ENCODE results near the gene SLC25A47. TPM values are rescaled to one million over a fixed set of nuclear protein-coding genes. Genes with fewer than 3 reads are reported as not detected.

Gene SLC25A47
- total and polyA plus RNA-seq, 2 donors (not counting 1 experiment from before 2014, with no cell fraction given), result under 0.01 TPM; not detected in 1

DNA sequence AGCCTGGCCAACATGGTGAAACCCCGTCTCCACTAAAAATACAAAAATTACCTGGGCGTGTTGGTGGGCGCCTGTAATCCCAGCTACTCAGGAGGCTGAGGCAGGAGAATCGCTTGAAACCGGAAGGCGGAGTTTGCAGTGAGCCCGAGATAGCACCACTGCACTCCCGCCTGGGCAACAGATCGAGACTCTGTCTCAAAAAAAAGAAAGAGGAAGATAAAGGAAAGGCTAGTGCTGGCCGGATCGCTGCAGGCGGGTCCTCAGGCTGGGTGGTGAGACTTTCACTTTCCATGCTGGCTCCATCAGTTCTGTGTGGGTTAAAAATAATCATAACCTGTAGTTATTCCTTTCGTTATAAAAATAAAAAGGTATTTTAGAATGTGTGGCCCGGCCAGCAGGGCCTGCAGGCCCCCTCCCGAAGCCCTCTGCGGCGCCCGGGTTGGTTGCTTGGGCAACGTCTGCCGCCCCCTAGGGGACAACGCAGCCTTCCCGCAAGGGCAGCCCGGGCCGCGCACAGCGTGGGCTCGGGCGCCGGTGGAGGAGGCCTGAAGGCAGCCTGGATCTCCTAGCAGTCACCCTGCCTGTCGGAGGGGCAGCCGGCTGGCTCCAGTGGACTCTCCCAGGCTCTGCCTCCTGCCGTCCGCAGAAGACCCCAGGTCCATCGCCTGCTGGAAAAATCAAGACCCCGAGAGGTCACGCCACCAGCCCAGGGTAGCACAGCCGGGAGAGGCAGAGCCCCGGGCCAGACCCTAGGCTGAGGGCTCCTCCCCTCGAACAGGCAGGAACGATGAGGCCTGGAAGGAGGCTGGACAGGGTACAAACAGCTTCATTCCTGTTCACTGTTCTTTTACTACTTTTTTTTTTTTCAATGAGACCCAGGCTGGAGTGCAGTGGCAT lies 5.0 kb upstream of the SLC25A47 start:
- H3K79me2 ChIP-seq (ENCODE audit: control insufficient read depth, insufficient read depth, low read length), result no peaks in the 10 kb centered on the region
- TF ChIP-seq EZH2 (IDR thresholded peaks at IDR 0.05; ENCODE audit: low read length, missing control alignments), result no peak
- TF ChIP-seq, protein P1, sequence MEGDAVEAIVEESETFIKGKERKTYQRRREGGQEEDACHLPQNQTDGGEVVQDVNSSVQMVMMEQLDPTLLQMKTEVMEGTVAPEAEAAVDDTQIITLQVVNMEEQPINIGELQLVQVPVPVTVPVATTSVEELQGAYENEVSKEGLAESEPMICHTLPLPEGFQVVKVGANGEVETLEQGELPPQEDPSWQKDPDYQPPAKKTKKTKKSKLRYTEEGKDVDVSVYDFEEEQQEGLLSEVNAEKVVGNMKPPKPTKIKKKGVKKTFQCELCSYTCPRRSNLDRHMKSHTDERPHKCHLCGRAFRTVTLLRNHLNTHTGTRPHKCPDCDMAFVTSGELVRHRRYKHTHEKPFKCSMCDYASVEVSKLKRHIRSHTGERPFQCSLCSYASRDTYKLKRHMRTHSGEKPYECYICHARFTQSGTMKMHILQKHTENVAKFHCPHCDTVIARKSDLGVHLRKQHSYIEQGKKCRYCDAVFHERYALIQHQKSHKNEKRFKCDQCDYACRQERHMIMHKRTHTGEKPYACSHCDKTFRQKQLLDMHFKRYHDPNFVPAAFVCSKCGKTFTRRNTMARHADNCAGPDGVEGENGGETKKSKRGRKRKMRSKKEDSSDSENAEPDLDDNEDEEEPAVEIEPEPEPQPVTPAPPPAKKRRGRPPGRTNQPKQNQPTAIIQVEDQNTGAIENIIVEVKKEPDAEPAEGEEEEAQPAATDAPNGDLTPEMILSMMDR (conservative IDR thresholded peaks at IDR 0.05 in 1 of 2, IDR thresholded peaks at IDR 0.05 in 1 of 2; ENCODE audit: low read depth in 1 of 2, low read length in 2 of 2), result peak; percentile 56 to 78
- no peaks in the 10 kb centered on the region for H3K4me1 ChIP-seq (ENCODE audit: control insufficient read depth, extremely low read depth, insufficient read depth, low read length)
- no peaks in the 10 kb centered on the region for H3K27me3 ChIP-seq (ENCODE audit: control insufficient read depth, insufficient read depth, low read length)
- H3K9me3 ChIP-seq (ENCODE audit: control insufficient read depth, insufficient read depth, low read depth, low read length), result no peaks in the 10 kb centered on the region
- no peak overlapping the region for H3K27ac ChIP-seq (ENCODE audit: insufficient read depth, low read length)
- H4K20me1 ChIP-seq (ENCODE audit: control insufficient read depth, extremely low read depth, insufficient read depth, low read length), result no peaks in the 10 kb centered on the region
- H2AFZ ChIP-seq (ENCODE audit: low read length), result peak overlapping the region; percentile 53
- H3K4me2 ChIP-seq (ENCODE audit: extremely low read depth, insufficient read depth, low read length), result no peak overlapping the region
- peak; percentile 46 for DNase-seq (ENCODE audit: low read depth in 2 of 2)
- H3K9ac ChIP-seq (ENCODE audit: insufficient read depth, low read length), result no peak overlapping the region
- peak overlapping the region in 1 of 4 experiments; percentile 28 for H3K4me3 ChIP-seq (replicated peaks in 1 of 4; ENCODE audit: control extremely low read depth in 1 of 4, insufficient read depth in 1 of 4, low read depth in 3 of 4, low read length in 4 of 4)
- H3K36me3 ChIP-seq (ENCODE audit: control insufficient read depth, insufficient read depth, low read length), result no peaks in the 10 kb centered on the region

DNA sequence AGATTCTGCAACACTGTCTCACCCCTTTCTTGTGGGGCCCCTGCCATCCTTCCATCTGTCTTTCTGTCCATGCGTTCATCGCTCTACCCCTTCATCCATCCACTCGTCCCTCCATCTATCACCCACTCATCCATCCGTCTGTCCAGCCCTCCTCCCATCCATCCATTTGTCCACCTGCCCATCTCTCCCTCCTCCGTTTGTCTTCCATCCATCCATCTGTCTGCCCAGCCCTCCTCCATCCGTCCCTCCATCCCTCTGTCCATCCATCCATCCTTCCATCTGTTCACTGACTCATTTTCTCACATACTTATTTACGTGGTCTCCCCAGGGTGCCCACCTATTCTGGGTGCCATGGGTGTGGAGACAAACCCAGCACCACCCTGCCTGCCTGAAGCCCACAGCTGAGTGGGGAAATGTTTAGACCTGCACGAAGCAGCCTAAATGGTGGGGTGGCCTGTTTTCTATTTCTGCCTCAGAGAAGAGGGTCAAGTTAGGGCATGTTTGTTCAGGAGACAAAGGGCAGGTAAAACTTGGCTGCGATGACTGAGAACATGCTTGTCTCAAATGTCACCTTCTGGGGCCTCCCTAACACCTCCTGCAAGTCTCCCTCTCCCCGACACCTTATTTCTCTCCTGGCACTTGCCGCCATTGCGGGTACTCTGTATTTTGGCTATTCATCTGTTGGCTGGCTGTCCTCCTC lies 2.8 kb upstream of the SLC25A47 start:
- no peaks in the 10 kb centered on the region for H3K79me2 ChIP-seq (ENCODE audit: control insufficient read depth, insufficient read depth, low read length)
- H3K27ac ChIP-seq (ENCODE audit: insufficient read depth, low read length), result no peak overlapping the region
- DNase-seq (ENCODE audit: low read depth in 2 of 2), result no peak
- no peak overlapping the region for H3K4me3 ChIP-seq (replicated peaks in 1 of 4; ENCODE audit: control extremely low read depth in 1 of 4, insufficient read depth in 1 of 4, low read depth in 3 of 4, low read length in 4 of 4)
- H3K4me1 ChIP-seq (ENCODE audit: control insufficient read depth, extremely low read depth, insufficient read depth, low read length), result no peaks in the 10 kb centered on the region
- no peaks in the 10 kb centered on the region for H3K27me3 ChIP-seq (ENCODE audit: control insufficient read depth, insufficient read depth, low read length)
- H2AFZ ChIP-seq (ENCODE audit: low read length), result no peak overlapping the region
- no peak overlapping the region for H3K9ac ChIP-seq (ENCODE audit: insufficient read depth, low read length)
- no peaks in the 10 kb centered on the region for H3K36me3 ChIP-seq (ENCODE audit: control insufficient read depth, insufficient read depth, low read length)
- no peaks in the 10 kb centered on the region for H3K9me3 ChIP-seq (ENCODE audit: control insufficient read depth, insufficient read depth, low read depth, low read length)
- no peak overlapping the region for H3K4me2 ChIP-seq (ENCODE audit: extremely low read depth, insufficient read depth, low read length)
- no peak for TF ChIP-seq EZH2 (IDR thresholded peaks at IDR 0.05; ENCODE audit: low read length, missing control alignments)
- TF ChIP-seq, protein P1 (conservative IDR thresholded peaks at IDR 0.05 in 1 of 2, IDR thresholded peaks at IDR 0.05 in 1 of 2; ENCODE audit: low read depth in 1 of 2, low read length in 2 of 2), result no peak
- H4K20me1 ChIP-seq (ENCODE audit: control insufficient read depth, extremely low read depth, insufficient read depth, low read length), result no peaks in the 10 kb centered on the region

DNA sequence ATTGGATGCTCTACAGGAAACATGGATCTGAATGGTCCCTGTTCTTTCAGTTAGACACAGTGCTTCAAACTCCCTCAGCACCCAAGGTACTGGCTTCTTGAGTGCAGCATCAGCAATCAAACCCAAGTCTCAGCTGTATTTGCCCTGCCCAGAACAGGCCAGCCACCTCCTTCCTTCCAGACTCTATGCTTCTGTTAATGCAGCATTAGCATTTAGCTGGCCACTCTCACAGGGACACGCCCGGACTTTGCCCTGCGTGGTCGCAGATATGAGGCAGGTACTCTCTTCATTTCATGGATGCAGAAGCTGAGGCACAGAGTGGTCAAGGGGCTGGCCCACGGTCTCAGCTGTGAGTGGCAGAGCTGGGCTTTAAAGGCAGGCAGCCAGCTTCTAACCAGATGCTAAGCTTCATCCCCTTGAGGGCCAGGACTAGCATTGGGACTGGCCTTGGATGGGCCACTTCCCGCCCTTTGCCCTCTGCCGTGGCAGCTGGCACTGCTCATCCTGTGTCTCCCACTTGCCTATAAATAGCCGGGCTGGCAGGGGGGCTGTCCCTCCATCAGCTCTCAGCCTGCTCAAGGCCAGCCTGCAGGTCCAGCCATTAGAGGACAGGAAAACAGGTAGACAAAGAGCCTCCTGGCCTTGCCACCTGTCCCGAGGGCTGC lies 1.5 kb upstream of the SLC25A47 start:
- Histone ChIP-seq H3K4me1 (ENCODE audit: control insufficient read depth, extremely low read depth, insufficient read depth, low read length) (no peaks in the 10 kb centered on the region), H3K79me2 (ENCODE audit: control insufficient read depth, insufficient read depth, low read length) (no peaks in the 10 kb centered on the region), H3K4me3 (replicated peaks in 1 of 4; ENCODE audit: control extremely low read depth in 1 of 4, insufficient read depth in 1 of 4, low read depth in 3 of 4, low read length in 4 of 4) (no peak overlapping the region), H3K36me3 (ENCODE audit: control insufficient read depth, insufficient read depth, low read length) (no peaks in the 10 kb centered on the region), H3K9me3 (ENCODE audit: control insufficient read depth, insufficient read depth, low read depth, low read length) (no peaks in the 10 kb centered on the region), H2AFZ (ENCODE audit: low read length) (no peak overlapping the region), H4K20me1 (ENCODE audit: control insufficient read depth, extremely low read depth, insufficient read depth, low read length) (no peaks in the 10 kb centered on the region), H3K4me2 (ENCODE audit: extremely low read depth, insufficient read depth, low read length) (no peak overlapping the region), H3K9ac (ENCODE audit: insufficient read depth, low read length) (no peak overlapping the region), H3K27ac (ENCODE audit: insufficient read depth, low read length) (no peak overlapping the region), H3K27me3 (ENCODE audit: control insufficient read depth, insufficient read depth, low read length) (no peaks in the 10 kb centered on the region)
- TF ChIP-seq EZH2 (IDR thresholded peaks at IDR 0.05; ENCODE audit: low read length, missing control alignments), result no peak
- TF ChIP-seq, protein P1 (conservative IDR thresholded peaks at IDR 0.05 in 1 of 2, IDR thresholded peaks at IDR 0.05 in 1 of 2; ENCODE audit: low read depth in 1 of 2, low read length in 2 of 2), result no peak
- no peak for DNase-seq (ENCODE audit: low read depth in 2 of 2)
